SK-N-MC (cell line): Measurements from ENCODE around the gene HAAO.
"Not testable (repeated sequence)": the region's sequence is repeated elsewhere in the genome, so short reads cannot be mapped to it uniquely, and the experiment has no call there.

Experiments
- DNase-seq: peaks from one replicate; pipeline ENCODE4 v3.0.0-alpha.2; 2011; ENCODE audit warnings: low read depth, low spot score
- H3K27ac ChIP-seq: fragments of 200-600 bp; sonication (generic); 2 replicates; pipeline ENCODE4 v1.5.1; 2016; ENCODE audit warnings: mixed run types
- H3K36me3 ChIP-seq: fragments of 200-600 bp; sonication (generic); 2 replicates; pipeline ENCODE4 v1.6.1; 2017; ENCODE audit warnings: antibody characterized with exemption, low read length, mixed read lengths; ENCODE audit not compliant: insufficient read depth
- H3K4me3 ChIP-seq: fragments of 200-600 bp; sonication (generic); 2 replicates; pipeline ENCODE4 v1.5.1; 2016
- H3K9ac ChIP-seq: fragments of 200-600 bp; sonication (generic); 2 replicates; pipeline ENCODE4 v1.8.0; 2017; ENCODE audit warnings: mixed run types, mixed read lengths; ENCODE audit not compliant: insufficient read length
- H3K9me3 ChIP-seq: fragments of 200-600 bp; sonication (generic); 2 replicates; pipeline ENCODE4 v1.6.1; 2017; ENCODE audit warnings: low read depth, mild to moderate bottlenecking, antibody characterized with exemption, low read length, moderate library complexity, mixed read lengths
- EZH2 ChIP-seq: fragments of 200-600 bp; sonication (generic); IDR thresholded peaks from one replicate; pipeline ENCODE4 v1.6.1; 2017; ENCODE audit warnings: antibody characterized with exemption
- FOXP2 ChIP-seq: optimal IDR thresholded peaks from 2 replicates; pipeline ENCODE3; 2011; ENCODE audit warnings: mild to moderate bottlenecking, moderate library complexity; ENCODE audit not compliant: insufficient read depth; ENCODE audit errors: extremely low read length, control extremely low read depth
- POLR2AphosphoS5 ChIP-seq: IDR thresholded peaks from 2 replicates; pipeline ENCODE4 v1.6.1; 2012; ENCODE audit warnings: mild to moderate bottlenecking, low read depth, low read length, borderline replicate concordance

The HAAO gene

GRCh38 chr2:42792583-42793333, at the start of gene HAAO:
Gene HAAO (minus strand): TSS chr2:42792583. CDS start chr2:42792536, 47 bp downstream.
- Histone ChIP-seq H3K4me3 (peak within 1 kb of the TSS; percentile 64), H3K27ac (peak within 1 kb of the TSS; percentile 88), H3K9ac (no peak within 1 kb of the TSS), H3K36me3 (no peaks in the 10 kb centered on the region), H3K9me3 (no peaks in the 10 kb centered on the region)
- no peak for TF ChIP-seq EZH2
- TF ChIP-seq POLR2AphosphoS5: no peak
- no peak for TF ChIP-seq FOXP2
- DNase-seq: no peak

- no peaks in the 10 kb centered on the region for H3K36me3 ChIP-seq
- no peaks in the 10 kb centered on the region for H3K9me3 ChIP-seq
- TF ChIP-seq POLR2AphosphoS5 (no peak), FOXP2 (no peak), EZH2 (no peak)
- no peak overlapping the region for H3K27ac ChIP-seq
- DNase-seq: no peak
- H3K9ac ChIP-seq: no peak overlapping the region
- H3K4me3 ChIP-seq: no peak overlapping the region
Observed at GRCh38 chr2:42841344-42841743, 49.0 kb upstream of the HAAO start.

GRCh38 chr2:42840760-42841159, 48.4 kb upstream of the HAAO start:
- TF ChIP-seq EZH2 (no peak), POLR2AphosphoS5 (no peak), FOXP2 (no peak)
- H3K9me3 ChIP-seq: no peaks in the 10 kb centered on the region
- no peak overlapping the region for H3K27ac ChIP-seq
- H3K9ac ChIP-seq: no peak overlapping the region
- H3K36me3 ChIP-seq: no peaks in the 10 kb centered on the region
- no peak for DNase-seq
- H3K4me3 ChIP-seq: no peak overlapping the region

GRCh38 chr2:42839809-42840501, 47.6 kb upstream of the HAAO start:
- Histone ChIP-seq H3K27ac (no peak overlapping the region), H3K4me3 (no peak overlapping the region), H3K9me3 (no peaks in the 10 kb centered on the region), H3K9ac (no peak overlapping the region), H3K36me3 (no peaks in the 10 kb centered on the region)
- no peak for TF ChIP-seq FOXP2
- no peak for TF ChIP-seq EZH2
- no peak for TF ChIP-seq POLR2AphosphoS5
- no peak for DNase-seq

GRCh38 chr2:42838133-42838532, 45.8 kb upstream of the HAAO start:
- no peak for DNase-seq
- Histone ChIP-seq H3K9ac (no peak overlapping the region), H3K36me3 (no peaks in the 10 kb centered on the region), H3K27ac (no peak overlapping the region), H3K9me3 (no peaks in the 10 kb centered on the region), H3K4me3 (no peak overlapping the region)
- TF ChIP-seq EZH2 (no peak), FOXP2 (no peak), POLR2AphosphoS5 (no peak)

- no peak for DNase-seq
- Histone ChIP-seq H3K27ac (no peak overlapping the region), H3K36me3 (no peaks in the 10 kb centered on the region), H3K4me3 (no peak overlapping the region), H3K9ac (no peak overlapping the region), H3K9me3 (no peaks in the 10 kb centered on the region)
- TF ChIP-seq FOXP2: no peak
- TF ChIP-seq POLR2AphosphoS5: no peak
- no peak for TF ChIP-seq EZH2
Observed at GRCh38 chr2:42835577-42836371, 43.4 kb upstream of the HAAO start.

GRCh38 chr2:42834161-42834560, 41.8 kb upstream of the HAAO start:
- TF ChIP-seq FOXP2 (no peak), EZH2 (no peak), POLR2AphosphoS5 (no peak)
- Histone ChIP-seq H3K9me3 (no peaks in the 10 kb centered on the region), H3K9ac (no peak overlapping the region), H3K36me3 (no peaks in the 10 kb centered on the region), H3K27ac (no peak overlapping the region), H3K4me3 (no peak overlapping the region)
- no peak for DNase-seq

- TF ChIP-seq POLR2AphosphoS5 (no peak), FOXP2 (no peak), EZH2 (no peak)
- no peaks in the 10 kb centered on the region for H3K36me3 ChIP-seq
- no peaks in the 10 kb centered on the region for H3K9me3 ChIP-seq
- no peak for DNase-seq
- no peak overlapping the region for H3K9ac ChIP-seq
- no peak overlapping the region for H3K4me3 ChIP-seq
- no peak overlapping the region for H3K27ac ChIP-seq
Observed at GRCh38 chr2:42832289-42832634, 39.9 kb upstream of the HAAO start.

- not testable (repeated sequence) for H3K4me3 ChIP-seq, DNase-seq, H3K9ac ChIP-seq, H3K36me3 ChIP-seq, H3K27ac ChIP-seq, H3K9me3 ChIP-seq
Observed at GRCh38 chr2:42831575-42832288, 39.3 kb upstream of the HAAO start.
